AG10803 (cell line): ENCODE measurements around the gene NUFIP1.
A peak's percentile ranks its signal among the peaks of the same experiment; 100 is the strongest.

Source experiments
- DNase-seq: peaks from one replicate; pipeline ENCODE4 v3.0.0; 2010; ENCODE audit warnings: low read depth
- H3K4me3 ChIP-seq: 2 replicates; pipeline ENCODE4 v1.5.1; 2011; ENCODE audit warnings: mild to moderate bottlenecking, low read length, control low read depth
- CTCF ChIP-seq: conservative IDR thresholded peaks from 2 replicates; pipeline ENCODE4 v1.5.1; 2011; ENCODE audit warnings: mild to moderate bottlenecking, low read length, control low read depth, inconsistent platforms

NUFIP1 gene

GRCh38 chr13:44932171-44932849, 57.0 kb downstream of the NUFIP1 start:
- no peak overlapping the region for H3K4me3 ChIP-seq
- no peak for TF ChIP-seq CTCF
- DNase-seq = no peak

- no peak overlapping the region for H3K4me3 ChIP-seq
- DNase-seq = peak; percentile 38
- TF ChIP-seq CTCF = no peak
These were observed 58.2 kb downstream of the NUFIP1 start for GRCh38 chr13:44930963-44931623.

GRCh38 chr13:44930280-44930679, 59.0 kb downstream of the NUFIP1 start:
- no peak overlapping the region for H3K4me3 ChIP-seq
- TF ChIP-seq CTCF = no peak
- DNase-seq = no peak

- peak; percentile 34 for DNase-seq
- no peak for TF ChIP-seq CTCF
- no peak overlapping the region for H3K4me3 ChIP-seq
These were observed 59.6 kb downstream of the NUFIP1 start for GRCh38 chr13:44929692-44930091.

GRCh38 chr13:44927968-44928367, 61.3 kb downstream of the NUFIP1 start:
- no peak for TF ChIP-seq CTCF
- DNase-seq = no peak
- H3K4me3 ChIP-seq = no peak overlapping the region

DNA sequence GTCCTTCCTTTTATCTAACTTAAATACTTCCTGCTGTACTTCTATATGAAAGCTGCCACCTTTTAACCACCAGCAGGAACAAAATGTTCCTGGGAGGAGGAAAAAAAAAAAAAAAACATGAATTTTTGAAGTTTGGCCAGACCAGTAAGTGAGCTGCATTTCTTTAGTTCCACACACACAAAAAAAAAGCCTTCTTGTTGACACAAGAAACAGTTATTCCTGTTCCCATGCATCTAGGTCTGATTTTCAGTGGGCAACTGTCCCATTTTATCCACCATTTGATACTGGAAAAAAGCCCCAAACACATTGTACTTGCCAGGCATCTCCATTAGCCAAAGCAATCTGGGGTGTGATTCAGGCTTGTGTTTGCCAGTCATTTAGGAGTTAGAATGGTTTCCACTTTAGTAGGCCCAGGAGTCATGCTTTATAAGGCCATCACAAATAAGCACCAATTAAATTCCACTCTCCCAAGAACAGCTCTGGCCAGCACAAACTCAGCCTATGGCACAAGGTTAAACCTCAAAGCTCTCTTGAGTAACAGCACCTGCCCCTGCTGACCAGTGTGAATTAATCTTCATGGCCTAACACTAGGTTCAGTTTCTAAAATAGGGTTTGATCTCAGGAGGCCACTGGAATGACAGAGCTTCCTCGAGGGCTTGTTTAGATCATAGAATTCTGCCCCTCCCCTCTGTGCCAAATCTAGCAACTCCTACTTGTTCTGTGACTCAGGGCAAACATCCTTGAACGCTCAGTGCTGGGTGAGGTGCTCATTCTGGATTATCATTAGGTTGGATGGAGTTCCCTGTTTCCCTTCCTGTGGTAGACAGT, 67.1 kb downstream of the NUFIP1 start:
- no peak for TF ChIP-seq CTCF
- H3K4me3 ChIP-seq = no peak overlapping the region
- peak; percentile 93 for DNase-seq
